ENCODE measurements around the gene MAMSTR. TPM values are rescaled to one million over a fixed set of nuclear protein-coding genes. Genes with fewer than 3 reads are reported as not detected.
"Not testable (repeated sequence)": the region's sequence is repeated elsewhere in the genome, so short reads cannot be mapped to it uniquely, and the experiment has no call there.

The MAMSTR gene
- total and polyA plus RNA-seq, 9 of the 15 experiments (the other 6 are each of a cell fraction or from before 2014, with no cell fraction given) = 0.08 to 1.00 (median 0.40) TPM; not detected in 1

DNA sequence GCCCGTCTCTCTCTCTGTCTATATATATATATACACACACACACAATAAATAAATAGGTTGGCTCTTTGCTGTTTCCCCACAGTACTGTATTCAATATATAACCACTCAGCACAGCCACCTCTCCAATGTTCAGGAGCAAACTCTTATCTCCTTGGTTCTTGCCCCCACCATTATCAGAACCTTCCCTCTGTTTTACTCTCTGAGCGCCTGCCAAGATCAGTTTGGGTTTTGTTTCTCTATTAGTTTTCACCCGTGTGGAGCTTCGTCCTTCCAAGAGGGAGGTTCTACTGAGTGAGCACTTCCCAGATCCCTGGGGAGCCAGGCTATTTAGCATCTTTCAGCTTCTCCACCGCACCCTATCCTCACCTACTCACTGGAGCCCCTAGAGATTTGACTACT lies 46.3 kb upstream of the MAMSTR start (continued):
- TF ChIP-seq, protein P1, sequence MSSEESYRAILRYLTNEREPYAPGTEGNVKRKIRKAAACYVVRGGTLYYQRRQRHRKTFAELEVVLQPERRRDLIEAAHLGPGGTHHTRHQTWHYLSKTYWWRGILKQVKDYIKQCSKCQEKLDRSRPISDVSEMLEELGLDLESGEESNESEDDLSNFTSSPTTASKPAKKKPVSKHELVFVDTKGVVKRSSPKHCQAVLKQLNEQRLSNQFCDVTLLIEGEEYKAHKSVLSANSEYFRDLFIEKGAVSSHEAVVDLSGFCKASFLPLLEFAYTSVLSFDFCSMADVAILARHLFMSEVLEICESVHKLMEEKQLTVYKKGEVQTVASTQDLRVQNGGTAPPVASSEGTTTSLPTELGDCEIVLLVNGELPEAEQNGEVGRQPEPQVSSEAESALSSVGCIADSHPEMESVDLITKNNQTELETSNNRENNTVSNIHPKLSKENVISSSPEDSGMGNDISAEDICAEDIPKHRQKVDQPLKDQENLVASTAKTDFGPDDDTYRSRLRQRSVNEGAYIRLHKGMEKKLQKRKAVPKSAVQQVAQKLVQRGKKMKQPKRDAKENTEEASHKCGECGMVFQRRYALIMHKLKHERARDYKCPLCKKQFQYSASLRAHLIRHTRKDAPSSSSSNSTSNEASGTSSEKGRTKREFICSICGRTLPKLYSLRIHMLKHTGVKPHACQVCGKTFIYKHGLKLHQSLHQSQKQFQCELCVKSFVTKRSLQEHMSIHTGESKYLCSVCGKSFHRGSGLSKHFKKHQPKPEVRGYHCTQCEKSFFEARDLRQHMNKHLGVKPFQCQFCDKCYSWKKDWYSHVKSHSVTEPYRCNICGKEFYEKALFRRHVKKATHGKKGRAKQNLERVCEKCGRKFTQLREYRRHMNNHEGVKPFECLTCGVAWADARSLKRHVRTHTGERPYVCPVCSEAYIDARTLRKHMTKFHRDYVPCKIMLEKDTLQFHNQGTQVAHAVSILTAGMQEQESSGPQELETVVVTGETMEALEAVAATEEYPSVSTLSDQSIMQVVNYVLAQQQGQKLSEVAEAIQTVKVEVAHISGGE (CRISPR knock-in tag; IDR thresholded peaks at IDR 0.05) = peak in 1 of 3 experiments; percentile 44; a peak in 1 of 6 replicates
- peak; percentile 46; the same call in 1 of the 2 replicates for TF ChIP-seq NCOR1 (IDR thresholded peaks at IDR 0.05)
- peak; percentile 11; the same call in 1 of the 2 replicates for TF ChIP-seq TEAD4 (IDR thresholded peaks at IDR 0.05; ENCODE audit: low read length)
- TF ChIP-seq TEAD4 (CRISPR knock-in tag; IDR thresholded peaks at IDR 0.05; ENCODE audit: borderline replicate concordance) = not testable (repeated sequence)
- peak; percentile 57; the same call in 1 of the 2 replicates for TF ChIP-seq TAL1 (IDR thresholded peaks at IDR 0.05)
- peak; percentile 35; the same call in 1 of the 2 replicates for TF ChIP-seq EP300 (IDR thresholded peaks at IDR 0.05; ENCODE audit: low read length)
- TF ChIP-seq MTA2 (IDR thresholded peaks at IDR 0.05; ENCODE audit: low read depth) = 0 out of 2 replicates have a peak, but pooled peaks have one; percentile 46
- peak; percentile 45 for TF ChIP-seq TCF3 (CRISPR knock-in tag; IDR thresholded peaks at IDR 0.05)
- peak; percentile 75 for TF ChIP-seq NFIC (IDR thresholded peaks at IDR 0.05)

Measured in K562 (cell line).